Measurements from ENCODE around the gene TTLL9. TPM values are rescaled to one million over a fixed set of nuclear protein-coding genes. Genes with fewer than 3 reads are reported as not detected.

The TTLL9 gene
- total and polyA plus RNA-seq, 2 of the 13 experiments (the other 11 are each of a cell fraction or from before 2014, with no cell fraction given), result not detected

DNA sequence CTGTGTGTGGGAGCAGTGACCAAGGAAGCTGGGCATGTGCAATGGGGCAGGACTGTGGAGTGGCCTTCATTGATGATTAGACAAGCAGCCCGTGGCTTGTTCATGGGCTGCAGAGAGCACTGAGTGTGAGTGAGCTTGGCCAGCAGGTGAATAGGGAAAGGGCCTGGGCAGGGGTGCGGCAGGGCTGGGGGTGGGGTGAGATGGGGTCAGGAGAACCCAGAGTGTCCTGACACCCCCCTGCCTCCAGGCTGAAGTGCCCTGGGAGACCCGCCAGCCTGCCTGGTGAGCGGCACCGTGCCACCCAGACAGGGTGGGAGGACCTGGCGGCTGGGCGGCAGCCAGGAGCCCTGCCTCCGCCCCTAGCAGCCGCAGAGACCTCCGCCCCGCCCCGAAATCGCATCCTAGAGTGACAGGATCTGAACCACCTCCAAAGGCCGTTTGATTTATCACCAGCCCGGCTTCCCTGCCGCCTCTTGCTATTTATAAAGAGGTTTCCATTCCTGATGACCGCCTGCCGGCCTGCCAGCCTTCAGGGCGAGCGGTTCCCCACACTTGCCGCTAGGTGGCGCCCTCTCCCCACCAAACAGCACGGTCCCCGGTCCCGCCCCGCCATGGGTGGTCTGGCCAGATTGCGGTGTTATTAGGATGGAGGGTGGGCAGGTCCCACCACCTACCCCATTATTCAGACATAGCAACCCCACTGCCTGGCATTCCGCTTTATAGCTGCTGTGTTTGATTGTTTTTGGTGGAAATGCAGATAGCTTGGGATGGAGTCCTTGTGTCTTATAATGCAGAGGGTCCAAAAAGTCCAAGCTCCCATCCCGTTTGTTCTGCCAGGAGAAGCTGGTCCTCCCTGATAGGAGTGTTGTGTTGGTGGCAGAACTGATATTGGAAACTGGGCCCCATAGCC is 47.8 kb upstream of the TTLL9 start (continued):
- 0 out of 2 replicates have a peak, but pooled peaks have one; percentile 14 for TF ChIP-seq FOXP4 (CRISPR knock-in tag; IDR thresholded peaks at IDR 0.05)
- TF ChIP-seq ZNF564 (CRISPR knock-in tag; IDR thresholded peaks at IDR 0.05), result no peak
- TF ChIP-seq, protein P1, sequence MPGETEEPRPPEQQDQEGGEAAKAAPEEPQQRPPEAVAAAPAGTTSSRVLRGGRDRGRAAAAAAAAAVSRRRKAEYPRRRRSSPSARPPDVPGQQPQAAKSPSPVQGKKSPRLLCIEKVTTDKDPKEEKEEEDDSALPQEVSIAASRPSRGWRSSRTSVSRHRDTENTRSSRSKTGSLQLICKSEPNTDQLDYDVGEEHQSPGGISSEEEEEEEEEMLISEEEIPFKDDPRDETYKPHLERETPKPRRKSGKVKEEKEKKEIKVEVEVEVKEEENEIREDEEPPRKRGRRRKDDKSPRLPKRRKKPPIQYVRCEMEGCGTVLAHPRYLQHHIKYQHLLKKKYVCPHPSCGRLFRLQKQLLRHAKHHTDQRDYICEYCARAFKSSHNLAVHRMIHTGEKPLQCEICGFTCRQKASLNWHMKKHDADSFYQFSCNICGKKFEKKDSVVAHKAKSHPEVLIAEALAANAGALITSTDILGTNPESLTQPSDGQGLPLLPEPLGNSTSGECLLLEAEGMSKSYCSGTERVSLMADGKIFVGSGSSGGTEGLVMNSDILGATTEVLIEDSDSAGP (CRISPR knock-in tag; IDR thresholded peaks at IDR 0.05; ENCODE audit: borderline replicate concordance), result peak; percentile 72; the same call in 1 of the 2 replicates
- TF ChIP-seq GLI4 (CRISPR knock-in tag; IDR thresholded peaks at IDR 0.05; ENCODE audit: borderline replicate concordance), result 0 out of 2 replicates have a peak, but pooled peaks have one; percentile 64
- no peak for TF ChIP-seq ZNF513 (CRISPR knock-in tag; conservative IDR thresholded peaks at IDR 0.05)
- 0 out of 2 replicates have a peak, but pooled peaks have one; percentile 45 for TF ChIP-seq ZNF776 (CRISPR knock-in tag; IDR thresholded peaks at IDR 0.05)
- 0 out of 2 replicates have a peak, but pooled peaks have one; percentile 73 for TF ChIP-seq FOXO4 (CRISPR knock-in tag; conservative IDR thresholded peaks at IDR 0.05)
- TF ChIP-seq ZNF687 (CRISPR knock-in tag; IDR thresholded peaks at IDR 0.05), result peak; percentile 60
- TF ChIP-seq ZNF543 (CRISPR knock-in tag; IDR thresholded peaks at IDR 0.05), result no peak
- TF ChIP-seq, protein P2, sequence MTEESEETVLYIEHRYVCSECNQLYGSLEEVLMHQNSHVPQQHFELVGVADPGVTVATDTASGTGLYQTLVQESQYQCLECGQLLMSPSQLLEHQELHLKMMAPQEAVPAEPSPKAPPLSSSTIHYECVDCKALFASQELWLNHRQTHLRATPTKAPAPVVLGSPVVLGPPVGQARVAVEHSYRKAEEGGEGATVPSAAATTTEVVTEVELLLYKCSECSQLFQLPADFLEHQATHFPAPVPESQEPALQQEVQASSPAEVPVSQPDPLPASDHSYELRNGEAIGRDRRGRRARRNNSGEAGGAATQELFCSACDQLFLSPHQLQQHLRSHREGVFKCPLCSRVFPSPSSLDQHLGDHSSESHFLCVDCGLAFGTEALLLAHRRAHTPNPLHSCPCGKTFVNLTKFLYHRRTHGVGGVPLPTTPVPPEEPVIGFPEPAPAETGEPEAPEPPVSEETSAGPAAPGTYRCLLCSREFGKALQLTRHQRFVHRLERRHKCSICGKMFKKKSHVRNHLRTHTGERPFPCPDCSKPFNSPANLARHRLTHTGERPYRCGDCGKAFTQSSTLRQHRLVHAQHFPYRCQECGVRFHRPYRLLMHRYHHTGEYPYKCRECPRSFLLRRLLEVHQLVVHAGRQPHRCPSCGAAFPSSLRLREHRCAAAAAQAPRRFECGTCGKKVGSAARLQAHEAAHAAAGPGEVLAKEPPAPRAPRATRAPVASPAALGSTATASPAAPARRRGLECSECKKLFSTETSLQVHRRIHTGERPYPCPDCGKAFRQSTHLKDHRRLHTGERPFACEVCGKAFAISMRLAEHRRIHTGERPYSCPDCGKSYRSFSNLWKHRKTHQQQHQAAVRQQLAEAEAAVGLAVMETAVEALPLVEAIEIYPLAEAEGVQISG (CRISPR knock-in tag; IDR thresholded peaks at IDR 0.05), result 0 out of 2 replicates have a peak, but pooled peaks have one; percentile 30
- peak; percentile 53 for TF ChIP-seq HNRNPLL (IDR thresholded peaks at IDR 0.05; ENCODE audit: low read depth, low read length, poor library complexity, severe bottlenecking)
- TF ChIP-seq ELF4 (CRISPR knock-in tag; IDR thresholded peaks at IDR 0.05; ENCODE audit: borderline replicate concordance), result no peak

All from HepG2 (cell line).